Measurements from ENCODE around the gene F11R.
"Not testable (repeated sequence)": the region's sequence is repeated elsewhere in the genome, so short reads cannot be mapped to it uniquely, and the experiment has no call there.

The F11R gene

GRCh38 chr1:160992036-160992435 lies 28.9 kb downstream of the F11R start:
- not testable (repeated sequence) for H3K27me3 ChIP-seq (ENCODE audit: insufficient read depth, low read length); H3K4me1 ChIP-seq (ENCODE audit: control insufficient read depth, insufficient read depth, low read length, unreplicated experiment); H3K4me3 ChIP-seq (ENCODE audit: low read depth, low read length); H3K36me3 ChIP-seq (ENCODE audit: insufficient read depth, low read length); H3K27ac ChIP-seq (ENCODE audit: low read depth, low read length); H3K79me2 ChIP-seq (ENCODE audit: control insufficient read depth, insufficient read depth, low read length, unreplicated experiment); H2AFZ ChIP-seq (ENCODE audit: low read length, unreplicated experiment)

- H3K27ac ChIP-seq (ENCODE audit: low read depth, low read length): no peak overlapping the region
- H3K4me3 ChIP-seq (ENCODE audit: low read depth, low read length): no peak overlapping the region
- H3K79me2 ChIP-seq (ENCODE audit: control insufficient read depth, insufficient read depth, low read length, unreplicated experiment): no peaks in the 10 kb centered on the region
- H3K36me3 ChIP-seq (ENCODE audit: insufficient read depth, low read length): no peaks in the 10 kb centered on the region
- peaks cover 3% of the 10 kb centered on the region for H3K27me3 ChIP-seq (ENCODE audit: insufficient read depth, low read length)
- H2AFZ ChIP-seq (ENCODE audit: low read length, unreplicated experiment): no peak overlapping the region
- no peaks in the 10 kb centered on the region for H3K4me1 ChIP-seq (ENCODE audit: control insufficient read depth, insufficient read depth, low read length, unreplicated experiment)
Measured at GRCh38 chr1:160987359-160988050, 33.4 kb downstream of the F11R start.

- H2AFZ ChIP-seq (ENCODE audit: low read length, unreplicated experiment): no peak overlapping the region
- H3K27me3 ChIP-seq (ENCODE audit: insufficient read depth, low read length): peaks cover 21% of the 10 kb centered on the region
- H3K27ac ChIP-seq (ENCODE audit: low read depth, low read length): no peak overlapping the region
- no peaks in the 10 kb centered on the region for H3K36me3 ChIP-seq (ENCODE audit: insufficient read depth, low read length)
- H3K4me1 ChIP-seq (ENCODE audit: control insufficient read depth, insufficient read depth, low read length, unreplicated experiment): no peaks in the 10 kb centered on the region
- no peaks in the 10 kb centered on the region for H3K79me2 ChIP-seq (ENCODE audit: control insufficient read depth, insufficient read depth, low read length, unreplicated experiment)
- H3K4me3 ChIP-seq (ENCODE audit: low read depth, low read length): no peak overlapping the region
Measured at GRCh38 chr1:160985723-160986122, 35.2 kb downstream of the F11R start.

- Histone ChIP-seq H3K27me3 (ENCODE audit: insufficient read depth, low read length) (peaks cover 23% of the 10 kb centered on the region), H3K79me2 (ENCODE audit: control insufficient read depth, insufficient read depth, low read length, unreplicated experiment) (no peaks in the 10 kb centered on the region), H3K36me3 (ENCODE audit: insufficient read depth, low read length) (no peaks in the 10 kb centered on the region), H3K27ac (ENCODE audit: low read depth, low read length) (no peak overlapping the region), H2AFZ (ENCODE audit: low read length, unreplicated experiment) (peak overlapping the region; percentile 85), H3K4me3 (ENCODE audit: low read depth, low read length) (peak overlapping the region; percentile 66), H3K4me1 (ENCODE audit: control insufficient read depth, insufficient read depth, low read length, unreplicated experiment) (no peaks in the 10 kb centered on the region)
Measured at GRCh38 chr1:160981584-160982411, 39.2 kb downstream of the F11R start.

- Histone ChIP-seq H3K36me3 (ENCODE audit: insufficient read depth, low read length) (no peaks in the 10 kb centered on the region), H3K27ac (ENCODE audit: low read depth, low read length) (no peak overlapping the region), H3K4me3 (ENCODE audit: low read depth, low read length) (no peak overlapping the region), H2AFZ (ENCODE audit: low read length, unreplicated experiment) (no peak overlapping the region), H3K4me1 (ENCODE audit: control insufficient read depth, insufficient read depth, low read length, unreplicated experiment) (no peaks in the 10 kb centered on the region), H3K27me3 (ENCODE audit: insufficient read depth, low read length) (peaks cover 29% of the 10 kb centered on the region), H3K79me2 (ENCODE audit: control insufficient read depth, insufficient read depth, low read length, unreplicated experiment) (no peaks in the 10 kb centered on the region)
Measured at GRCh38 chr1:160979286-160979685, 41.7 kb downstream of the F11R start.

DNA sequence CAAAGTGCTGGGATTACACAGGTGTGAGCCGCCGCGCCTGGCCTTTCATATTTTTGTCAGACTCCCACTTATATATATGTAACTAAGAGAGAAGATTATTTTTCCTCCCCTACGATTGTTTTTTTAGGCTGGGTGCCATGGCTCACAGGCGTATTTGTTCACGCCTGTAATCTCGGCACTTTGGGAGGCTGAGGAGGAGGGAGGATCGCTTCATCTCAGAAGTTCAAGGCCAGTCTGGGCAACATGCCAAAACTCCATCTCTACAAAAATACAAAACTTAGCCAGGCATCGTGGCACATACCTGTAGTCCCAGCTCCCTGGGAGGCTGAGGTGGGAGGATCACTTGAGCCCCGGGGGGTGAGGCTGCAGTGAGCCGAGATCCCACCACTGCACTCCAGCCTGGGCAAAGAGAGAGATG lies 42.4 kb downstream of the F11R start:
- no peak overlapping the region for H3K27ac ChIP-seq (ENCODE audit: low read depth, low read length)
- no peaks in the 10 kb centered on the region for H3K4me1 ChIP-seq (ENCODE audit: control insufficient read depth, insufficient read depth, low read length, unreplicated experiment)
- H3K27me3 ChIP-seq (ENCODE audit: insufficient read depth, low read length): peaks cover 29% of the 10 kb centered on the region
- H2AFZ ChIP-seq (ENCODE audit: low read length, unreplicated experiment): no peak overlapping the region
- no peaks in the 10 kb centered on the region for H3K36me3 ChIP-seq (ENCODE audit: insufficient read depth, low read length)
- no peak overlapping the region for H3K4me3 ChIP-seq (ENCODE audit: low read depth, low read length)
- H3K79me2 ChIP-seq (ENCODE audit: control insufficient read depth, insufficient read depth, low read length, unreplicated experiment): no peaks in the 10 kb centered on the region

DNA sequence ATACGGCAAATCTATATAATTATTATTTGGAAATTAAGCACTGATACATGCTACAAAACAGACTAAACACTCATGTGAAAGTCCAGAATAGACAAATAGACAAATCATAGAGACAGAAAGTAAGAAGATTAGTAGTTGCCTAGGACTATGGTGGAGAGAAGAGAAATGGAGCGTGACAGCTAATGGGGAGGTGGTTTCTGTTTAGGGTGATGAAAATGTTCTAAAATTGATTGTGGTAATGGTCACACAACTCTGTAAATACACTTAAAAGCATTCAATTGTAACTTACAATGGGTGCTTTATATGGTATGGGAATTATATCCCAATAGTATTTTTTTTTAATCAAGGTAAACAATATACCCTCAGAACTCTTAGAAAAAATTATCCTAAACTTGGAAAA lies 45.9 kb downstream of the F11R start:
- H3K27me3 ChIP-seq (ENCODE audit: insufficient read depth, low read length): peaks cover 26% of the 10 kb centered on the region

DNA sequence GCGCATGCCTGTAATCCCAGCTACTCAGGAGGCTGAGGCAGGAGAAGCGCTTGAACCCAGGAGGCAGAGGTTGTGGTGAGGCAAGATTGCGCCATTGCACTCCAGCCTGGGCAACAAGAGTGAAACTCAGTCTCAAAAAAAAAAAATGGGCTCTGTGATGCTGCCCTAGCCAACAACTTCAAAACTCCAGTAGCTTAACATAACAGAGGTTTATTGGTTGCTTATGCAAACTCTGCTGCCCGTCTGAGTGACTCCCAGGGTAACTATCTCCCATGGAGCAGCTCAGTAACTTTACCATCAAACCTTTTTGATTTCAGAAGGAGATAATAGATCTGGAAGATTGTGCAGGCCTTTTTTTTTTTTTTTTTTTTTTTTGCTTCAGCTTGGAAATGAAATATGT lies 47.5 kb downstream of the F11R start:
- peaks cover 26% of the 10 kb centered on the region for H3K27me3 ChIP-seq (ENCODE audit: insufficient read depth, low read length)
- no peak overlapping the region for H3K27ac ChIP-seq (ENCODE audit: low read depth, low read length)
- H2AFZ ChIP-seq (ENCODE audit: low read length, unreplicated experiment): no peak overlapping the region
- H3K36me3 ChIP-seq (ENCODE audit: insufficient read depth, low read length): no peaks in the 10 kb centered on the region
- H3K4me3 ChIP-seq (ENCODE audit: low read depth, low read length): no peak overlapping the region
- H3K79me2 ChIP-seq (ENCODE audit: control insufficient read depth, insufficient read depth, low read length, unreplicated experiment): no peaks in the 10 kb centered on the region
- no peaks in the 10 kb centered on the region for H3K4me1 ChIP-seq (ENCODE audit: control insufficient read depth, insufficient read depth, low read length, unreplicated experiment)

More for the DNA sequence above, 45.9 kb downstream of the F11R start:
- no peak overlapping the region for H2AFZ ChIP-seq (ENCODE audit: low read length, unreplicated experiment)
- H3K36me3 ChIP-seq (ENCODE audit: insufficient read depth, low read length): no peaks in the 10 kb centered on the region
- H3K27ac ChIP-seq (ENCODE audit: low read depth, low read length): no peak overlapping the region
- no peak overlapping the region for H3K4me3 ChIP-seq (ENCODE audit: low read depth, low read length)
- H3K4me1 ChIP-seq (ENCODE audit: control insufficient read depth, insufficient read depth, low read length, unreplicated experiment): no peaks in the 10 kb centered on the region
- no peaks in the 10 kb centered on the region for H3K79me2 ChIP-seq (ENCODE audit: control insufficient read depth, insufficient read depth, low read length, unreplicated experiment)

DNA sequence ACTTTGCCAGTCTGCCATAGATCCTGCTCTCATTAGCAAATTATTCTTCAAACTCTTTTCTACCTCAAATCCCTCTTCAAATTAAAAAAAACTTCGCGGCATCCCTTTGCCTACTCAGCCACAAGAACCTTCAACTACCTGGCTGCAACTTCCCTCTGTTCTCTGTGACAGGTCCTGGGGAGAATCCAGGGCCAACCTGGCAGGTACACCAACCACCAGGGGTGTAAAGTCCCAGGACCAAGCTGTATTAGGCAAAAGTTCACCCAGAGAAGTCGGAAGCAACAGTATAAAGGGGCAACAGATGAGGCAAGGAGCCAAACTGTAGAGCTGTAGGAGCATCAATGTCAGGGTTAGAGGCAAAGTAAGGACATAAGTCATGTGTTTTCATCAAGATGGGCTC lies 48.0 kb downstream of the F11R start:
- H2AFZ ChIP-seq (ENCODE audit: low read length, unreplicated experiment): no peak overlapping the region
- no peaks in the 10 kb centered on the region for H3K4me1 ChIP-seq (ENCODE audit: control insufficient read depth, insufficient read depth, low read length, unreplicated experiment)
- no peak overlapping the region for H3K27ac ChIP-seq (ENCODE audit: low read depth, low read length)
- peaks cover 26% of the 10 kb centered on the region for H3K27me3 ChIP-seq (ENCODE audit: insufficient read depth, low read length)
- H3K79me2 ChIP-seq (ENCODE audit: control insufficient read depth, insufficient read depth, low read length, unreplicated experiment): no peaks in the 10 kb centered on the region
- H3K4me3 ChIP-seq (ENCODE audit: low read depth, low read length): no peak overlapping the region
- H3K36me3 ChIP-seq (ENCODE audit: insufficient read depth, low read length): no peaks in the 10 kb centered on the region

GRCh38 chr1:160971618-160972056 lies 49.3 kb downstream of the F11R start:
- Histone ChIP-seq H3K27ac (ENCODE audit: low read depth, low read length) (no peak overlapping the region), H3K4me3 (ENCODE audit: low read depth, low read length) (no peak overlapping the region), H3K4me1 (ENCODE audit: control insufficient read depth, insufficient read depth, low read length, unreplicated experiment) (no peaks in the 10 kb centered on the region), H3K27me3 (ENCODE audit: insufficient read depth, low read length) (peaks cover 31% of the 10 kb centered on the region), H3K36me3 (ENCODE audit: insufficient read depth, low read length) (no peaks in the 10 kb centered on the region), H3K79me2 (ENCODE audit: control insufficient read depth, insufficient read depth, low read length, unreplicated experiment) (no peaks in the 10 kb centered on the region), H2AFZ (ENCODE audit: low read length, unreplicated experiment) (no peak overlapping the region)

DNA sequence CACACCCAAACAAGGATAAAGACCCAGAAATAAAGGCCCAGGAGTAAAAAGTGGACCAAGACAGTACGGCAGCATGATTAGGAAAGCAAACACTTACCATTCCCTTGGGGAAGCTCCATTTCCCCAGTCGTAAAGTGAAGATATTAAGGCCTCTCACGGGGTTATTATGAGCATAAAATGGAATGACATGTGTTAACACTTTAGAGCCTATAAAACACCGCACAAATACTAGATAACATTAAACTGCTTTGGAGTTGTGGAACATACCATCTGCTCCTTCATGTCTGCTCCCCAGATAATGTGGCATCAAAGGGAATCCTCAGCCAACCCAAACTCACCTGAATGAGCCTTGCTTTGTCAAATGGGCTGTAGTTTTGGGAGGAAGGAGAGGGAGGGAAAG lies 57.4 kb downstream of the F11R start:
- H2AFZ ChIP-seq (ENCODE audit: low read length, unreplicated experiment): no peak overlapping the region
- no peak overlapping the region for H3K27ac ChIP-seq (ENCODE audit: low read depth, low read length)
- peaks cover 5% of the 10 kb centered on the region for H3K27me3 ChIP-seq (ENCODE audit: insufficient read depth, low read length)
- H3K36me3 ChIP-seq (ENCODE audit: insufficient read depth, low read length): no peaks in the 10 kb centered on the region
- no peaks in the 10 kb centered on the region for H3K4me1 ChIP-seq (ENCODE audit: control insufficient read depth, insufficient read depth, low read length, unreplicated experiment)
- H3K79me2 ChIP-seq (ENCODE audit: control insufficient read depth, insufficient read depth, low read length, unreplicated experiment): no peaks in the 10 kb centered on the region
- no peak overlapping the region for H3K4me3 ChIP-seq (ENCODE audit: low read depth, low read length)
